ENCODE measurements around the gene SLIRP.

DNA sequence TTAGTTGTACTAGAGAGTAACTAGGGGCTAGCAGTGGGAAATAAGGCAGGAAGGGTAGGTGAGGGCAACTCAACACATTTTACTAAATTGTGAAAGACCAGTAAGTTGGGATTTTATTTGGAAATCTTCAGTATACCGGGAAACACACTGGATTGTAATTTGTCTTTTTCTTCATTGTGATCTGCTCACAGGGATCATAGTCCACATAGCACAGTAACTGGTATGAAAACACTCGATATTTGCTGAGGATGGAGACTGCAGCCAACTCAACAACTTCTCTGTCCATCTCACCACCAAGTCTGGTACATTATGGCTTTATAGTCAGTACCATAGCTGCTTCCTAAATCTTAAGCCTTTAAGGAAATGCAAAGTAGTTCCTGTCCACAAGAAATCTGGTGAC lies 2.5 kb downstream of the SLIRP start:
- TF ChIP-seq ZNF274 (IDR thresholded peaks at IDR 0.05; ENCODE audit: low read depth, low read length): no peak
- no peak for TF ChIP-seq SUZ12 (IDR thresholded peaks at IDR 0.05; ENCODE audit: extremely low read depth, insufficient read depth, insufficient read length)
- TF ChIP-seq YY1 (IDR thresholded peaks at IDR 0.05; ENCODE audit: insufficient read depth, insufficient read length): no peak

All from NT2/D1 (cell line).